Endothelial cell of umbilical vein (primary cell): Measurements from ENCODE around the gene KCNQ5.

Experiments
- EZH2 ChIP-seq: IDR thresholded peaks from 2 replicates; pipeline ENCODE4 v1.6.1; 2012; ENCODE audit warnings: borderline replicate concordance, low read depth, mild to moderate bottlenecking, moderate library complexity, low read length, inconsistent platforms; ENCODE audit not compliant: severe bottlenecking
- GATA2 ChIP-seq: IDR thresholded peaks from 2 replicates; pipeline ENCODE4 v1.7.0; 2011; ENCODE audit warnings: low read depth, mild to moderate bottlenecking, moderate library complexity, mixed read lengths, low read length; ENCODE audit not compliant: insufficient read length, insufficient read depth
- JUN ChIP-seq: IDR thresholded peaks from 2 replicates; pipeline ENCODE4 v1.6.1; 2011; ENCODE audit warnings: borderline replicate concordance, low read depth; ENCODE audit not compliant: insufficient read length, insufficient read depth
- POLR2A ChIP-seq: IDR thresholded peaks from 2 replicates; pipeline ENCODE4 v1.6.1; 2012; ENCODE audit warnings: low read depth, mild to moderate bottlenecking, control low read depth, low read length
- POLR2AphosphoS5 ChIP-seq: IDR thresholded peaks from 2 replicates; pipeline ENCODE4 v1.6.1; 2012; ENCODE audit warnings: low read depth, mild to moderate bottlenecking, control low read depth, low read length, moderate library complexity; ENCODE audit not compliant: insufficient read depth
- TF ChIP-seq, protein P1 (sequence below), 2 donors: IDR thresholded peaks; 1 replicate in 1 of 2; 2 replicates in 1 of 2; pipeline ENCODE4 v1.5.1; 2011; ENCODE audit warnings: low read length in 2 of 2, mild to moderate bottlenecking in 2 of 2, moderate library complexity in 2 of 2, control low read depth in 1 of 2, inconsistent platforms in 1 of 2, low read depth in 1 of 2; ENCODE audit not compliant: insufficient read depth in 1 of 2; ENCODE audit errors: extremely low read depth in 1 of 2
- TF ChIP-seq, protein P2 (sequence below): IDR thresholded peaks from 2 replicates; pipeline ENCODE4 v1.6.1; 2011; ENCODE audit not compliant: insufficient read depth, insufficient read length

DNA sequence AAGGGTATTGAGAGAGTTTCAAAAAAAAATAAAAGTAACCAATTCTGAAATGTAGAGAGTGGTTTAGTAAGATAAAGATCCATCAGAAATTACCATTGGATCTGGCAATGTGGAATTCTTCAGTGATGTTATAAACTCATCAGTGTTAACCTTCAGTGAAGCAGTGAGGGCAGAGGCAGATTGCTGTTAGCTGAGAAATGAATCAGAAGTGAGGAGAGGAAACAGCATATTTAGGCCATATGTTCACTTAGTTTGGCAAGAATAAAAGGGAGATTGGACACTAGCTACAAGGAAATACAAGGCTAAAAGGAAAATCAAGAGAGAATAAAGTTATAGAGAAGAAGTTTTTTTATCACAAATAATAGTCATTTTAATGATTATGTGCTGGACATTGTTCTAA, 9.6 kb downstream of the KCNQ5 start:
- TF ChIP-seq, protein P1, sequence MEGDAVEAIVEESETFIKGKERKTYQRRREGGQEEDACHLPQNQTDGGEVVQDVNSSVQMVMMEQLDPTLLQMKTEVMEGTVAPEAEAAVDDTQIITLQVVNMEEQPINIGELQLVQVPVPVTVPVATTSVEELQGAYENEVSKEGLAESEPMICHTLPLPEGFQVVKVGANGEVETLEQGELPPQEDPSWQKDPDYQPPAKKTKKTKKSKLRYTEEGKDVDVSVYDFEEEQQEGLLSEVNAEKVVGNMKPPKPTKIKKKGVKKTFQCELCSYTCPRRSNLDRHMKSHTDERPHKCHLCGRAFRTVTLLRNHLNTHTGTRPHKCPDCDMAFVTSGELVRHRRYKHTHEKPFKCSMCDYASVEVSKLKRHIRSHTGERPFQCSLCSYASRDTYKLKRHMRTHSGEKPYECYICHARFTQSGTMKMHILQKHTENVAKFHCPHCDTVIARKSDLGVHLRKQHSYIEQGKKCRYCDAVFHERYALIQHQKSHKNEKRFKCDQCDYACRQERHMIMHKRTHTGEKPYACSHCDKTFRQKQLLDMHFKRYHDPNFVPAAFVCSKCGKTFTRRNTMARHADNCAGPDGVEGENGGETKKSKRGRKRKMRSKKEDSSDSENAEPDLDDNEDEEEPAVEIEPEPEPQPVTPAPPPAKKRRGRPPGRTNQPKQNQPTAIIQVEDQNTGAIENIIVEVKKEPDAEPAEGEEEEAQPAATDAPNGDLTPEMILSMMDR (IDR thresholded peaks at IDR 0.05; ENCODE audit: extremely low read depth in 1 of 2, insufficient read depth in 1 of 2, low read depth in 1 of 2, low read length in 2 of 2) = no peak
- TF ChIP-seq POLR2AphosphoS5 = no peak
- TF ChIP-seq POLR2A = no peak
- TF ChIP-seq EZH2 = no peak
- no peak for TF ChIP-seq GATA2
- TF ChIP-seq JUN = no peak
- TF ChIP-seq, protein P2, sequence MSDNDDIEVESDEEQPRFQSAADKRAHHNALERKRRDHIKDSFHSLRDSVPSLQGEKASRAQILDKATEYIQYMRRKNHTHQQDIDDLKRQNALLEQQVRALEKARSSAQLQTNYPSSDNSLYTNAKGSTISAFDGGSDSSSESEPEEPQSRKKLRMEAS = no peak
